ENCODE data around the gene PLB1.

Gene PLB1

DNA sequence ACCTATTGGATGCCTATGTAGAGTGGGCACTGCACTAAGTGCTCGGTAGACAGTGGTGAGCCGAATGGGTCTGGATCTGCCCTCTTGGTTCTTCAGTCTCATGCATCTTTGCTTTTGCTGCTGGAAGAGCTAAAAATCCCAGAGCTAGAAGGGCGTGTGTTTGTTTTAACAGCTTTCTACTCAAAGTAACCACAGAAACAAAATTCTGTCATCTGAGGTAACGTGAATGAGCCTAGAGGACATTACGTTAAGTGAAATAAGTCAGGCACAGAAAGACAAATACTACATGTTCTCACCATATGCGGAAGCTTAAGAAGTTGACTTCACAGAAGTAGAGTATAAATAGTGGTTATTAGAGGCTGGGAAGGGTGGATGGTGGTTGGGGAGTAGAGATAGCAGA lies 119.8 kb downstream of the PLB1 start:
- H3K4me3 ChIP-seq (ENCODE audit: low read length, poor library complexity, severe bottlenecking) = no peak overlapping the region
- H3F3A ChIP-seq (ENCODE audit: low read depth) = no peaks in the 10 kb centered on the region
- H3K27me3 ChIP-seq (ENCODE audit: insufficient read depth, low read length, poor library complexity, severe bottlenecking) = no peaks in the 10 kb centered on the region
- H3K9me2 ChIP-seq (replicated peaks; ENCODE audit: low read depth, low read length) = no peaks in the 10 kb centered on the region
- H3K79me2 ChIP-seq (ENCODE audit: insufficient read depth, low read length) = no peaks in the 10 kb centered on the region
- no peaks in the 10 kb centered on the region for H3K36me3 ChIP-seq (ENCODE audit: insufficient read depth, low read length)
- H3K4me2 ChIP-seq (ENCODE audit: low read depth, low read length, poor library complexity, severe bottlenecking) = no peak overlapping the region
- H3K4me1 ChIP-seq (ENCODE audit: insufficient read depth, low read length, poor library complexity, severe bottlenecking) = peaks cover 46% of the 10 kb centered on the region
- no peak overlapping the region for H2AFZ ChIP-seq (ENCODE audit: low read length)
- H3K9me3 ChIP-seq (ENCODE audit: insufficient read depth, low read depth, low read length) = no peaks in the 10 kb centered on the region
- no peak overlapping the region for H3K9ac ChIP-seq (ENCODE audit: low read depth, low read length, poor library complexity, severe bottlenecking)
- TF ChIP-seq, protein P1, sequence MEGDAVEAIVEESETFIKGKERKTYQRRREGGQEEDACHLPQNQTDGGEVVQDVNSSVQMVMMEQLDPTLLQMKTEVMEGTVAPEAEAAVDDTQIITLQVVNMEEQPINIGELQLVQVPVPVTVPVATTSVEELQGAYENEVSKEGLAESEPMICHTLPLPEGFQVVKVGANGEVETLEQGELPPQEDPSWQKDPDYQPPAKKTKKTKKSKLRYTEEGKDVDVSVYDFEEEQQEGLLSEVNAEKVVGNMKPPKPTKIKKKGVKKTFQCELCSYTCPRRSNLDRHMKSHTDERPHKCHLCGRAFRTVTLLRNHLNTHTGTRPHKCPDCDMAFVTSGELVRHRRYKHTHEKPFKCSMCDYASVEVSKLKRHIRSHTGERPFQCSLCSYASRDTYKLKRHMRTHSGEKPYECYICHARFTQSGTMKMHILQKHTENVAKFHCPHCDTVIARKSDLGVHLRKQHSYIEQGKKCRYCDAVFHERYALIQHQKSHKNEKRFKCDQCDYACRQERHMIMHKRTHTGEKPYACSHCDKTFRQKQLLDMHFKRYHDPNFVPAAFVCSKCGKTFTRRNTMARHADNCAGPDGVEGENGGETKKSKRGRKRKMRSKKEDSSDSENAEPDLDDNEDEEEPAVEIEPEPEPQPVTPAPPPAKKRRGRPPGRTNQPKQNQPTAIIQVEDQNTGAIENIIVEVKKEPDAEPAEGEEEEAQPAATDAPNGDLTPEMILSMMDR (conservative IDR thresholded peaks at IDR 0.05; ENCODE audit: low read length) = no peak
- no peak for TF ChIP-seq EZH2phosphoT487 (IDR thresholded peaks at IDR 0.05; ENCODE audit: borderline replicate concordance)
- H4K20me1 ChIP-seq (ENCODE audit: insufficient read depth, low read length, poor library complexity, severe bottlenecking) = no peaks in the 10 kb centered on the region

DNA sequence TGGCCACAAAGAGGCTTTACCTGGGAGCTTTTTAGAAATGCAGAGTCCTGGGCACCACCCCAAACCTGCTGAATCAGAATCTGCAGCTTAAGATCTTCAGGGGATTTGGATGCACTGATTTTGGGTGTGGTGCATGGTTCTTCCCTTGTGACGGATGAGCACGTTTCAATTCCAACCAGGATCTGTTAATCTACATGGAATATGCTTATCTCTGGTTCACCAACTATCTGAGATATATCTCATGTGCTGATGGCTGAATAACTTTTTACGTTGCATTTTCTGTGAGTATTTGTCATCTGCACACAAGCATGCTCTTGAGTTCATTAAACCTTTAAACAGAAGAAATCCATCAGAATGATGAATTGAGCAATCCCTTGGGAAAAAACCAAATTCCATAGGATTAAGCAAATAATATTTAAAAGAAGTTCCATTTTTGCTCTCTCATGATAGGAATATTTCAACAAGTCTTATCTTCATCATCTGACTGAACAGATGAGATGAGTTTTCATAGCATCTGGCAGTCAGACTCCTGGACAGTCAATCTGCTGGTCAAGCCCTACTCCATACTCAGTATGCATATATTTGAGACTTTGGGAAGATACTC lies 120.6 kb downstream of the PLB1 start:
- Histone ChIP-seq H3K4me1 (ENCODE audit: insufficient read depth, low read length, poor library complexity, severe bottlenecking) (peaks cover 53% of the 10 kb centered on the region), H3F3A (ENCODE audit: low read depth) (no peaks in the 10 kb centered on the region), H3K4me3 (ENCODE audit: low read length, poor library complexity, severe bottlenecking) (no peak overlapping the region), H3K9me3 (ENCODE audit: insufficient read depth, low read depth, low read length) (no peaks in the 10 kb centered on the region), H4K20me1 (ENCODE audit: insufficient read depth, low read length, poor library complexity, severe bottlenecking) (no peaks in the 10 kb centered on the region), H3K27me3 (ENCODE audit: insufficient read depth, low read length, poor library complexity, severe bottlenecking) (no peaks in the 10 kb centered on the region), H2AFZ (ENCODE audit: low read length) (no peak overlapping the region), H3K79me2 (ENCODE audit: insufficient read depth, low read length) (no peaks in the 10 kb centered on the region), H3K9ac (ENCODE audit: low read depth, low read length, poor library complexity, severe bottlenecking) (no peak overlapping the region), H3K9me2 (replicated peaks; ENCODE audit: low read depth, low read length) (no peaks in the 10 kb centered on the region), H3K36me3 (ENCODE audit: insufficient read depth, low read length) (no peaks in the 10 kb centered on the region), H3K4me2 (ENCODE audit: low read depth, low read length, poor library complexity, severe bottlenecking) (no peak overlapping the region)
- TF ChIP-seq EZH2phosphoT487 (IDR thresholded peaks at IDR 0.05; ENCODE audit: borderline replicate concordance) = no peak
- TF ChIP-seq, protein P1 (conservative IDR thresholded peaks at IDR 0.05; ENCODE audit: low read length) = no peak

DNA sequence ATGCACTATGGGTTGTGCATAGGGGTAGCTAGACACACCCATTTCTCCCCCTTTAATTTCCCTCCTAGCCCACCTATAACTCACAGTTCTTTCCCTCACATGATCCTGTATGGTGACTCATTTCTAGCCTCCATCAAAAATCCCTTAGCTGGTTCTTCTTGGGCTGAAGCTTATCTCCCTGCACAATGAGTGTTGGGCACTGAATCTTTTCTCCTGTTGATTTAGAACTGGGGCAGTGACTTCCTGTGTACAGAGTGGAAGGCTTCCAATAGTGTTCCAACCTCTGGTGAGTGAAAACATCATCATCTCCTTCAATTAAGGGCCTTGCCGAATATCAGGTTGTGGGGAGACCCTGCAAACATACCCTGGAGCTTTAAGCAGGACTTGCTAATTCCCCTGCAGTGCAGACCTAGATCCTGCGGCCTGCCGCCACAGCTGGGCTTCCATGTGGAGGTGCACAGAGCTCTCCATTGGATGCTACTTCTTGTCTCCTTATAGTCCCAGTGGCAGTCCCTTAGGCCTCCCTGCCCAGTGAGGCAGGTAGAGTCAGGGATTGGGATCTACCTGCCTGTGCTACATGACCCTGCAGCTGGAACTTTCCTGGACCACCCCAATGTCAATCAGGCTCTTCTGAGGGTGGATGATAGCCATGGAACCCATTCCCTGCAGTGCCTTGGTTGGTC lies 121.8 kb downstream of the PLB1 start:
- H3K9me2 ChIP-seq (replicated peaks; ENCODE audit: low read depth, low read length) = no peaks in the 10 kb centered on the region
- peaks cover 58% of the 10 kb centered on the region for H3K4me1 ChIP-seq (ENCODE audit: insufficient read depth, low read length, poor library complexity, severe bottlenecking)
- no peaks in the 10 kb centered on the region for H4K20me1 ChIP-seq (ENCODE audit: insufficient read depth, low read length, poor library complexity, severe bottlenecking)
- no peak overlapping the region for H3K4me2 ChIP-seq (ENCODE audit: low read depth, low read length, poor library complexity, severe bottlenecking)
- no peaks in the 10 kb centered on the region for H3K79me2 ChIP-seq (ENCODE audit: insufficient read depth, low read length)
- H2AFZ ChIP-seq (ENCODE audit: low read length) = no peak overlapping the region
- H3K4me3 ChIP-seq (ENCODE audit: low read length, poor library complexity, severe bottlenecking) = no peak overlapping the region
- TF ChIP-seq, protein P1 (conservative IDR thresholded peaks at IDR 0.05; ENCODE audit: low read length) = no peak
- TF ChIP-seq EZH2phosphoT487 (IDR thresholded peaks at IDR 0.05; ENCODE audit: borderline replicate concordance) = no peak
- no peaks in the 10 kb centered on the region for H3K27me3 ChIP-seq (ENCODE audit: insufficient read depth, low read length, poor library complexity, severe bottlenecking)
- no peaks in the 10 kb centered on the region for H3K9me3 ChIP-seq (ENCODE audit: insufficient read depth, low read depth, low read length)
- no peaks in the 10 kb centered on the region for H3K36me3 ChIP-seq (ENCODE audit: insufficient read depth, low read length)
- no peaks in the 10 kb centered on the region for H3F3A ChIP-seq (ENCODE audit: low read depth)
- no peak overlapping the region for H3K9ac ChIP-seq (ENCODE audit: low read depth, low read length, poor library complexity, severe bottlenecking)
